Small intestine (tissue), 16 donors: ENCODE data around the gene DMTF1. TPM values are rescaled to one million over a fixed set of nuclear protein-coding genes. Genes with fewer than 3 reads are reported as not detected.

Experiments used
- DNase-seq, 2 donors: peaks; one replicate each; pipeline versions ENCODE4 v3.0.0 to v3.0.0-alpha.2; 2013
- FAIRE-seq: peaks from 2 replicates; lab custom pipeline; 2012; peaks lifted over from hg19 to GRCh38; lab: Jason Lieb, UNC
- H3K27ac ChIP-seq, 3 donors: one replicate each; pipeline ENCODE4 v1.5.1; 2013; ENCODE audit warnings: low read length in 2 of 3, mild to moderate bottlenecking in 2 of 3, control low read depth in 1 of 3, inconsistent platforms in 1 of 3, low read depth in 1 of 3, moderate library complexity in 1 of 3
- H3K27me3 ChIP-seq, 3 donors: one replicate each; pipeline ENCODE4 v1.6.1; 2013; ENCODE audit warnings: low read length in 3 of 3, inconsistent platforms in 1 of 3; ENCODE audit not compliant: control insufficient read depth in 3 of 3, insufficient read depth in 3 of 3
- H3K36me3 ChIP-seq, 3 donors: one replicate each; pipeline ENCODE4 v1.6.1; 2013; ENCODE audit warnings: low read length in 3 of 3, inconsistent platforms in 1 of 3, low read depth in 1 of 3, mild to moderate bottlenecking in 1 of 3, moderate library complexity in 1 of 3; ENCODE audit not compliant: control insufficient read depth in 3 of 3, insufficient read depth in 2 of 3
- H3K4me1 ChIP-seq, 3 donors: one replicate each; pipeline ENCODE4 v1.6.1; 2013; ENCODE audit warnings: low read length in 2 of 3, inconsistent platforms in 1 of 3, low read depth in 1 of 3, mild to moderate bottlenecking in 1 of 3, moderate library complexity in 1 of 3; ENCODE audit not compliant: control insufficient read depth in 3 of 3, insufficient read depth in 2 of 3
- H3K4me3 ChIP-seq, 3 donors: one replicate each; pipeline ENCODE4 v1.5.1; 2013; ENCODE audit warnings: low read length in 3 of 3, control low read depth in 1 of 3, inconsistent platforms in 1 of 3, low read depth in 1 of 3, mild to moderate bottlenecking in 1 of 3, moderate library complexity in 1 of 3
- H3K9me3 ChIP-seq, 2 donors: one replicate each; pipeline ENCODE4 v1.6.1; 2013; ENCODE audit warnings: low read depth in 1 of 2, low read length in 1 of 2; ENCODE audit not compliant: control insufficient read depth in 2 of 2, insufficient read depth in 1 of 2
- WGBS, 3 donors: extraction: QIAGEN DNeasy Blood & Tissue Kit; methylation state at CpG; one replicate each; pipeline ENCODE4 v1.1.7; 2013; 5-methylcytosine and 5-hydroxymethylcytosine counted together
- long read RNA-seq, 10 donors: transcript quantifications; one replicate each; lab custom pipeline, GENCODE V29; 2026
- polyA plus RNA-seq, 4 donors: library from polyadenylated mRNA; stranded (reverse) in 3 of 4; unstranded in 1 of 4; fragments of 200-250 nt in 3 of 4; fragments of 120-200 nt in 1 of 4; gene quantifications; one replicate each; pipeline versions ENCODE4 v1.2.1 to v1.2.3, GENCODE V29; 2013
- donor health status: healthy with polysubstance abuse.
- donor health status: control.
- donor health status: control.
- donor health status: Bipolar disorder and iron deficiency.
- donor health status: healthy.

The DMTF1 gene, protein sequence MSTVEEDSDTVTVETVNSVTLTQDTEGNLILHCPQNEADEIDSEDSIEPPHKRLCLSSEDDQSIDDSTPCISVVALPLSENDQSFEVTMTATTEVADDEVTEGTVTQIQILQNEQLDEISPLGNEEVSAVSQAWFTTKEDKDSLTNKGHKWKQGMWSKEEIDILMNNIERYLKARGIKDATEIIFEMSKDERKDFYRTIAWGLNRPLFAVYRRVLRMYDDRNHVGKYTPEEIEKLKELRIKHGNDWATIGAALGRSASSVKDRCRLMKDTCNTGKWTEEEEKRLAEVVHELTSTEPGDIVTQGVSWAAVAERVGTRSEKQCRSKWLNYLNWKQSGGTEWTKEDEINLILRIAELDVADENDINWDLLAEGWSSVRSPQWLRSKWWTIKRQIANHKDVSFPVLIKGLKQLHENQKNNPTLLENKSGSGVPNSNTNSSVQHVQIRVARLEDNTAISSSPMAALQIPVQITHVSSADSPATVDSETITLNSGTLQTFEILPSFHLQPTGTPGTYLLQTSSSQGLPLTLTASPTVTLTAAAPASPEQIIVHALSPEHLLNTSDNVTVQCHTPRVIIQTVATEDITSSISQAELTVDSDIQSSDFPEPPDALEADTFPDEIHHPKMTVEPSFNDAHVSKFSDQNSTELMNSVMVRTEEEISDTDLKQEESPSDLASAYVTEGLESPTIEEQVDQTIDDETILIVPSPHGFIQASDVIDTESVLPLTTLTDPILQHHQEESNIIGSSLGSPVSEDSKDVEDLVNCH
- polyA plus RNA-seq = 100 to 1,000 TPM in 1 of 4 donors, 10 to 100 TPM in 3; 15.4 to 118 (median 25.6) TPM
- long read RNA-seq, donor 1, transcript DMTF1-229 (1 exons, 2,370 nt) = major isoform, 165 of 186 reads
- long read RNA-seq, donor 1, partial matches to known transcripts = 10 of 186 reads
- long read RNA-seq, donor 1, other reads (novel, unspliced or antisense) = 0 of 186 reads
- long read RNA-seq, donor 2, transcript DMTF1-229 (1 exons, 2,370 nt) = major isoform, 30 of 33 reads
- long read RNA-seq, donor 2, partial matches to known transcripts = 0 of 33 reads
- long read RNA-seq, donor 2, other reads (novel, unspliced or antisense) = 0 of 33 reads
- long read RNA-seq, donor 3, transcript DMTF1-229 (1 exons, 2,370 nt) = major isoform, 90 of 96 reads
- long read RNA-seq, donor 3, partial matches to known transcripts = 6 of 96 reads
- long read RNA-seq, donor 3, other reads (novel, unspliced or antisense) = 0 of 96 reads
- long read RNA-seq, donor 4, partial matches to known transcripts = 0 of 2 reads
- long read RNA-seq, donor 4, other reads (novel, unspliced or antisense) = 0 of 2 reads
- long read RNA-seq, donor 5, transcript DMTF1-229 (1 exons, 2,370 nt) = major isoform, 32 of 33 reads
- long read RNA-seq, donor 5, partial matches to known transcripts = 0 of 33 reads
- long read RNA-seq, donor 5, other reads (novel, unspliced or antisense) = 0 of 33 reads
- long read RNA-seq, donor 6, transcript DMTF1-229 (1 exons, 2,370 nt) = major isoform, 40 of 45 reads
- long read RNA-seq, donor 6, partial matches to known transcripts = 0 of 45 reads
- long read RNA-seq, donor 6, other reads (novel, unspliced or antisense) = 0 of 45 reads
- long read RNA-seq, donor 7, transcript DMTF1-229 (1 exons, 2,370 nt) = major isoform, 42 of 43 reads
- long read RNA-seq, donor 7, partial matches to known transcripts = 0 of 43 reads
- long read RNA-seq, donor 7, other reads (novel, unspliced or antisense) = 0 of 43 reads
- long read RNA-seq, donor 8, transcript DMTF1-229 (1 exons, 2,370 nt) = major isoform, 8 of 10 reads
- long read RNA-seq, donor 8, partial matches to known transcripts = 0 of 10 reads
- long read RNA-seq, donor 8, other reads (novel, unspliced or antisense) = 0 of 10 reads
- long read RNA-seq, donor 9, transcript DMTF1-229 (1 exons, 2,370 nt) = major isoform, 19 of 20 reads
- long read RNA-seq, donor 9, partial matches to known transcripts = 0 of 20 reads
- long read RNA-seq, donor 9, other reads (novel, unspliced or antisense) = 0 of 20 reads
- long read RNA-seq, donor 10, transcript DMTF1-229 (1 exons, 2,370 nt) = major isoform, 93 of 100 reads
- long read RNA-seq, donor 10, partial matches to known transcripts = 0 of 100 reads
- long read RNA-seq, donor 10, other reads (novel, unspliced or antisense) = 0 of 100 reads

DNA sequence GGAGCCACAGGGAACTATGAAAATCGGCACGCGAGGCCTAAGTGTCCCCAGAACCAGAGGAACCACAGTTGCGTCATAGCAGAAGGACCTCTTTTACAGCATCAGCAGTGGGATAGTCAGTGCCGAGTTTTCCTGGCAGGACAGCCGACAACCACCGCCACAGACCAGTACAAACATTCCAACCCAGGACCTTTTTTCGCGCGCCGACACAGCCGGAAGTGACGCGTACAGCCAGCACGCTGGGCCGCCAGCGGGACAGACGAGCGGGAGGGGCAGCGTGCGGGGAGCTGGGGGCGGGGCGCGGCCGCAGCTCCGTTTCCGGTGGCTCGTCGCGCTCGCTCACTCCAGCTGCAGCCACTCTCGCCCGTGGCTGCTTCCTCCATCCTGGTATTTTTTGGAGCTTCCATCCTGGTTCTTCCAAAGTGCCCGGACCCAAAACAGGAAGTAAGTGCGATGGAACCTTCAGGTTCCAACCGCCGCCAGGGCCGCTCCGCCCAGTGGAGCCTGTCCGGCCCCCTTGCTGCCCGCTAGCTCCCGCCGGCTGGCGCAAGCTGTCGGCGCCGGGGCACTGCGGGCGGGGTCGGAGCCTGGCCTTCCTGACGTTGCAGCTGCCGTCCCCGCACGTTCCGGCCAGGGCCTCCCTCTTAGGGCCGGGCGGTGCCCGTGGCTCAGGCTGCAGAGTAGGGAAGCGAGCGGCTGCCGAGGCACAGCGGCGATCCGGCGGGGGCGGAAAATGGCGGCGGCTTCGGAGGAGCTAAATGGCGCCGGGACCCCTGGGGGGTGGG lies at the start of gene DMTF1:
Gene DMTF1 (plus strand): TSS at position 342 of the 785 bp plus-strand sequence. CDS start 12,489 bp downstream, outside the sequence.
- Histone ChIP-seq H3K4me3 (peak within 1 kb of the TSS; percentile 55 to 92 (median 84)), H3K27ac (peak within 1 kb of the TSS; percentile 93 to 100 (median 99)), H3K27me3 (no peaks in the 10 kb centered on the region), H3K9me3 (no peaks in the 10 kb centered on the region), H3K4me1 (peaks cover 0 to 9% (median 6%) of the 10 kb centered on the region in 3 donors), H3K36me3 (no peaks in the 10 kb centered on the region)
- 0% methylated on average over 62 to 71 of the region's 71 CpGs for WGBS, 3 donors
- DNase-seq (peak; percentile 95 to 97), FAIRE-seq (no peak)

DNA sequence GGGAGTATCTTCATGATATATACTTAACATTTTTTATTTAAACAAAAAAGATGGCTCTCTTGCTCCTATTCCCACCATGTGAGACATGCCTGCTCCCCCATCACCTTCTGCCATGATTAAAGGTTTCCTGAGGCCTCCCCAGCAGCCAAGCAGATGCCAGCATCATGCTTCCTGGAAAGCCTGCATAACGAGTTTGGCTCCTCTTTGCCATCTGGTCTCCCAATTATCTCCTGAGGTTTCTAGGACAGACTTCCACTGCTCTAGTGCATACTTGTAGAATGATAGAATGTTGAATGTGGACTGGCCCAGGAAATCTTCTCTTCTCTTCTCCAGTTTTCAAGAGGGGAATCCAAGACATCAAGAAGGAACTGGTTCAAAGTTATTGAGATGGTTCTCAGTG lies 46.9 kb upstream of the DMTF1 start:
- Histone ChIP-seq H3K27me3 (peaks cover 0 to 13% (median 0%) of the 10 kb centered on the region in 3 donors), H3K4me3 (no peak overlapping the region), H3K9me3 (peaks cover 0 to 3% of the 10 kb centered on the region in 2 donors), H3K4me1 (no peaks in the 10 kb centered on the region), H3K36me3 (no peaks in the 10 kb centered on the region), H3K27ac (no peak overlapping the region)
- WGBS, 3 donors = 29 to 60% (median 33%) methylated on average over 1 of the region's 1 CpG
- no peak for FAIRE-seq
- no peak for DNase-seq

- 61 to 66% (median 62%) methylated on average over 4 of the region's 4 CpGs for WGBS, 3 donors
- H3K36me3 ChIP-seq = no peaks in the 10 kb centered on the region
- no peak overlapping the region for H3K27ac ChIP-seq
- peaks cover 0 to 3% of the 10 kb centered on the region in 2 donors for H3K9me3 ChIP-seq
- no peak overlapping the region for H3K4me3 ChIP-seq
- peaks cover 0 to 4% (median 0%) of the 10 kb centered on the region in 3 donors for H3K4me1 ChIP-seq
- FAIRE-seq (no peak), DNase-seq (no peak)
- peaks cover 0 to 13% (median 0%) of the 10 kb centered on the region in 3 donors for H3K27me3 ChIP-seq
These were observed 45.2 kb upstream of the DMTF1 start for GRCh38 chr7:87106974-87107612.

DNA sequence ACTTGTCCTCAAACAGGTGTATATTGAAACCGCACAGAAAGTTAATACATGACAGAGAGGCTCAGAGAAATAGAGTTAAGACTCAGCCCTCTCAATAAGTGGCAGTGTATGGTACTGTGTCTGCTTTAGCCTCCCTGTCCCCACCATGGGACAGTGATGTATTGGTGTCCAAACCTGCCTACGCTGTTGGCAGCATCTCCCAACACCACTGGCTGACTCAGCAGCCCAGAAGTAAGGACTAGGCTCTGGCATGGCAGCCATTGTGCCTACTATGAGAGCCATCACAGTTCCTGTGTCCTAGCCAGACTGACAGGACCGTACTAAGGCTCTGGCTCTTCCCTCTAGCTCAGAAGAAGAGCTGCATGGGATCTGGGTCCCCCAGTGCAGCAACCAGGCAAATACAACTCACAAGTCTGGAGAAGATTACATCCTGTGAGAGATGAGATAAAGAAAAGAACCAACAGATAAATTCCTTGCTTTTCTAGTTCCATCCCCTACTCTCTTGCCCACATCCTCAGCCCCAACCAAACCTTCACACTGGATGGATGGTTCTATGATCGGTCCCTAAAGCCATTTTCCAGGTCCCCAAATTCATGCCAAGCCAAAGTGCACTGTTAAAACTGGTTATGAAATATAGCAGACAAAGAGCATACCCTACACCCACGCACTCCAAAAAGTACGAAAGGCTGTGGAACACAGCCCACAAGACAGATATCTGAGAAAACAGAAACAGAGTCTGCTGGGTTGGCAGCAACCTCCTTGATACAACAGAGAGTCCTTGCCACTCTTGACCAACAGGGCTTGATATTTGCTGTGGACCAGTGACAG lies 44.1 kb upstream of the DMTF1 start:
- Histone ChIP-seq H3K4me3 (no peak overlapping the region), H3K36me3 (no peaks in the 10 kb centered on the region), H3K9me3 (peaks cover 0 to 3% of the 10 kb centered on the region in 2 donors), H3K27ac (no peak overlapping the region), H3K27me3 (peaks cover 0 to 13% (median 0%) of the 10 kb centered on the region in 3 donors), H3K4me1 (peaks cover 0 to 4% (median 0%) of the 10 kb centered on the region in 3 donors)
- FAIRE-seq (no peak), DNase-seq (no peak)
- 76 to 83% (median 77%) methylated on average over 6 of the region's 6 CpGs for WGBS, 3 donors

DNA sequence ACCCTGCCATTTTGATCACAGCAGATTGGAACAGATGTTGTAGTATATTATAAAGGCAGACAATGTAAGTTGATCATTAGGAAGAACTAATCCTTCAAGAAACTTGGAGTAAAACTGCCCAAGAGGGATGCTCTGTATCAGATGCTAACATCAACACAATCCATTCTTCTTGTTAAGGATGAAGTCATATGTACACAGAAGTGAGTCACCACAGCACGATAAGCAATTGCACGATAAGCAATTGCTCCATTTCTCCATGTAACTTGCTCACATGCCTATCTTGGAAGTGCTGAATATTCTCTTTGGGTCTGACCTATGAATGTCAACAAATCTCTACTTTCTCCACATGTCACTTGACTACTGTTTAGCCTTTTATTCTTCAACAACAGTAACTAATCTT lies 41.5 kb upstream of the DMTF1 start:
- FAIRE-seq (no peak), DNase-seq (peak; percentile 13 to 71)
- peaks cover 0 to 7% (median 0%) of the 10 kb centered on the region in 3 donors for H3K4me1 ChIP-seq
- H3K27me3 ChIP-seq = peaks cover 0 to 8% (median 0%) of the 10 kb centered on the region in 3 donors
- peaks cover 0 to 9% of the 10 kb centered on the region in 2 donors for H3K9me3 ChIP-seq
- no peak overlapping the region for H3K4me3 ChIP-seq
- WGBS, 3 donors = 21 to 48% (median 34%) methylated on average over 2 of the region's 2 CpGs
- no peaks in the 10 kb centered on the region for H3K36me3 ChIP-seq
- H3K27ac ChIP-seq = peak overlapping the region in 1 of 3 donors; percentile 31

DNA sequence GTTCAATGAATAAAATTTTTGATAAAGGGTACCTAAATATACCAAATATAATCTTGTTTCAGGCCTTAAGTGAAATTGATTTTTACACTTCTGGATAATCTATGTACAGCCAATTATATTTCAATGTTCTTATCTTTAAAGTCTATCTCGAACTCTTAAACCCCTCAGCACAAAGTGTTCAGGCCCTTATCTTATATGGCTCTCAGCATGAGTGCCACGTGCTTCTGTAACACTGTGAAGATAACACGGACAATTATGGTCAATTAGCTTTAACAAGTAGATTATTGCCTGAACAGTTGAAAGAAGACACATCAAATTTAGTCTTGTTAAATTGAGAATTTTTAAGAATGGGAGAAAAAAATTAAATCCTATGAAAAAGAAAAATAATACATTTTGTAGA lies 40.4 kb upstream of the DMTF1 start:
- peaks cover 0 to 7% (median 0%) of the 10 kb centered on the region in 3 donors for H3K4me1 ChIP-seq
- no peak overlapping the region for H3K4me3 ChIP-seq
- no peaks in the 10 kb centered on the region for H3K36me3 ChIP-seq
- FAIRE-seq = no peak
- peak; percentile 2 to 43 for DNase-seq
- peaks cover 0 to 8% (median 0%) of the 10 kb centered on the region in 3 donors for H3K27me3 ChIP-seq
- peaks cover 0 to 9% of the 10 kb centered on the region in 2 donors for H3K9me3 ChIP-seq
- H3K27ac ChIP-seq = peak overlapping the region in 1 of 3 donors; percentile 31
- WGBS, 3 donors = 20 to 65% (median 36%) methylated on average over 3 of the region's 3 CpGs
